Gastroesophageal sphincter (tissue), 3 donors: ENCODE results near the gene PAXX.

Source experiments
- EP300 ChIP-seq: sonication (generic); formaldehyde crosslinking; IDR thresholded peaks from one replicate; pipeline ENCODE4 v1.6.1; 2017; ENCODE audit warnings: antibody characterized with exemption, mild to moderate bottlenecking
- POLR2A ChIP-seq, 2 donors: fragments of 450-650 bp; IDR thresholded peaks; one replicate each; pipeline ENCODE4 v1.6.1; 2017; ENCODE audit warnings: antibody characterized with exemption in 2 of 2, mild to moderate bottlenecking in 2 of 2, moderate library complexity in 1 of 2
- TF ChIP-seq, protein P1 (sequence below), 4 experiments: fragments of 200-600 bp in 2 of 4; fragments of 450-650 bp in 2 of 4; sonication (generic) in 1 of 4; IDR thresholded peaks; one replicate each; pipeline ENCODE4 v1.5.1; 2017 to 2019; ENCODE audit warnings: antibody characterized with exemption in 4 of 4, mild to moderate bottlenecking in 2 of 4, moderate library complexity in 2 of 4

- TF ChIP-seq POLR2A (IDR thresholded peaks at IDR 0.05) (no peak), EP300 (no peak)
- TF ChIP-seq, protein P1, sequence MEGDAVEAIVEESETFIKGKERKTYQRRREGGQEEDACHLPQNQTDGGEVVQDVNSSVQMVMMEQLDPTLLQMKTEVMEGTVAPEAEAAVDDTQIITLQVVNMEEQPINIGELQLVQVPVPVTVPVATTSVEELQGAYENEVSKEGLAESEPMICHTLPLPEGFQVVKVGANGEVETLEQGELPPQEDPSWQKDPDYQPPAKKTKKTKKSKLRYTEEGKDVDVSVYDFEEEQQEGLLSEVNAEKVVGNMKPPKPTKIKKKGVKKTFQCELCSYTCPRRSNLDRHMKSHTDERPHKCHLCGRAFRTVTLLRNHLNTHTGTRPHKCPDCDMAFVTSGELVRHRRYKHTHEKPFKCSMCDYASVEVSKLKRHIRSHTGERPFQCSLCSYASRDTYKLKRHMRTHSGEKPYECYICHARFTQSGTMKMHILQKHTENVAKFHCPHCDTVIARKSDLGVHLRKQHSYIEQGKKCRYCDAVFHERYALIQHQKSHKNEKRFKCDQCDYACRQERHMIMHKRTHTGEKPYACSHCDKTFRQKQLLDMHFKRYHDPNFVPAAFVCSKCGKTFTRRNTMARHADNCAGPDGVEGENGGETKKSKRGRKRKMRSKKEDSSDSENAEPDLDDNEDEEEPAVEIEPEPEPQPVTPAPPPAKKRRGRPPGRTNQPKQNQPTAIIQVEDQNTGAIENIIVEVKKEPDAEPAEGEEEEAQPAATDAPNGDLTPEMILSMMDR (IDR thresholded peaks at IDR 0.05): no peak
Observed at GRCh38 chr9:137020771-137021567, 28.7 kb downstream of the PAXX start.
